HG03196 (cell line): Measurements from ENCODE around the gene NINJ2.

Source experiments
- ATAC-seq: cut with Tn5 transposase; IDR thresholded peaks from one replicate; pipeline ENCODE4 v1.9.1; 2021; ENCODE audit not compliant: unreplicated experiment

NINJ2 gene

GRCh38 chr12:571795-572531 lies 91.3 kb downstream of the NINJ2 start:
- no peak for ATAC-seq

GRCh38 chr12:570921-571794 lies 92.1 kb downstream of the NINJ2 start:
- no peak for ATAC-seq

GRCh38 chr12:570435-570920 lies 92.8 kb downstream of the NINJ2 start:
- no peak for ATAC-seq

- ATAC-seq = no peak
Observed at GRCh38 chr12:569803-570434, 93.3 kb downstream of the NINJ2 start.

- no peak for ATAC-seq
Observed at GRCh38 chr12:569091-569676, 94.1 kb downstream of the NINJ2 start.

- no peak for ATAC-seq
Observed at GRCh38 chr12:568486-568885, 94.8 kb downstream of the NINJ2 start.

DNA sequence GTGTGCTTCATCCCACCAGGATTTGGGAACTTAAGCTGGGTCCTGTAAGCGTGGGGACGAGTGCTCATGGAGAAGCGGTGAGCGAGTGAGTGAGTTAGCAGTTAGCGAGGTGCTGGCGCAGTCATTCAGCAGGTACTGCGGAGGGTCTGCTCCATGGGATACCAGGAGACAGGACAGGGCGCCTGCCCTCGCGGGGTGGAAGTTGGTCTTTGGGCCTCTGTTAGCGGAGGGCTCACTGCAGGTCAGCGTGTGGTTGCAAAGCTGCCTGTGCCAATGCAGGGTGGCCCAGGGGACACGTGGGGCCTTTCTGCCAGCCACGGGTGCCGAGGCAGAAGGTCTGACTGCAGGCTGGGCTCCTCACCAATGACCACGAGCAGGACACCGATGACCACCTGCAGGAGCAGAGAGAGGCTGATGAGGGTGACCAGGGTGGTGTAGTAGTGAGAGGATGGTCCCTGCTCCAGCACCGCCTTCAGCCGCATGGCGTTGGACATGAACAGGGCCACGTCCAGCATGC lies 97.6 kb downstream of the NINJ2 start:
- no peak for ATAC-seq

DNA sequence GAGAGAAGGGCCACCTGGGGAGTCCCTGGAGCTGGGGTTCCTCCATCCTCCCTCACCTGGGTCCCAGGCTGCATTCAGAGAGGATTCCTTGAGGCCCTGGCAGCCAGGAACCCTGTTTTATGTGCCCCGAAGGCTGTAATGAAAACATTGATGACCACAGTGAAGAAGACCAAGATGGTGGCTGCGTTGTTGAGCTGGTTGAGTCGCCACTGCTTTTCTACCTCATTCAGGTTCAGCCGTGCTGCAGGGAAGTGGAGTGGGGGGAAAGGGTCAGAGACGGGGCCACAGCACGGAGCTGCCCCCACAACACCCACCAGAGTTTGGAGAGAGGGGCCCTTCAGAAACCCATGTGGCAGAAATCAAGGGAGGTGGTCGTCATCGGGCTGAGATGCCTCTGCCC lies 98.1 kb downstream of the NINJ2 start:
- ATAC-seq = no peak

DNA sequence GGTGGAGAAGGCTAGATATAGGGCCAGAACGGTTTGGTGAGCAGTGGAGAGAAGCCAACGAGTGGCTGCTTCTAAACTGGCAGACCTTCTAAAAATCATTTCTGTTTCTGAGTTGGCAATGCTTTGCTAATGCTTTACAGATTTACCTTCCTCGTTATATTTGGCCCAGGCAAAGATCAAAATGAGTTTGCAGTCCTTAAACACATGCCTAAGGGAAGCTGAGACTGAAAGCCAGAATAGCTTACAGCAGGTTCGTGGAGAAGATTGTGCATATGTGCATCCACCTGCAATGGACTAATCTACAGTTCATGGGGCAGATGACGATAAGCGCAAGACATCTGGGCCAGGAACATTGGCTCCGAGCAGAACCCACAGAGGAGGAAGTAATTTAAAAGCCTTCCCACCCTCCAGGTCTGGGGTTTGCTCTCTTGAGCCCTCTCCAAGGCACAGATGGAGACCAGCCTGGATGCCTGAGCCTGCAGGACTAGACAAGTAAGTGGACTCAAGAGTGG lies 99.4 kb downstream of the NINJ2 start:
- no peak for ATAC-seq

DNA sequence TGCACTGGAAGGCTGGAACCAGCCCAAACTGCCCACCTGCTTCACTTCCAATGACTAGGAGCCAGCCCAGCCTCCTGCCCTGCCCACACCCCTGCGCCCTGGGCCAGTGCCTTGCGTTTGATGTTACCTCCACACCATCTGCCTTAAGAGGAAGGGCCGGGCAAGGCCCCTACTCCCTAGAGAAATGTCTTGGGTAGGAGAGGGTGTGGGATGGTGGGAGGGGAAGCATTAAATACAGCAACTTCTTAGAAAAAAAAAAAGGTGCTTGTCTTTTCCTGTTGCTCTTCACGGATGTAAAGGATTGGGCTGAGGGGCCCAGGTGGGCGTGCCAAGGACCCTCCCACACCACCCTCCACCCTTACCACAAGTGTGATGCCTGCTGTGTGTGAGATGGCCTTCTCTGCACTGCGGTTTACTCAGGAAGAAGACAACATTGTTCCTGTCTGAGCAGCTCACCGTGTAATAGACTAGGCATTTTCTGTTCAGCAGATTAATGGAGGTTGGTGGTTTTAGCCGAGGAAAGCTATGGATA lies 99.9 kb downstream of the NINJ2 start:
- no peak for ATAC-seq

GRCh38 chr12:562634-563033 lies 100.6 kb downstream of the NINJ2 start:
- ATAC-seq = no peak

GRCh38 chr12:561908-562593 lies 101.2 kb downstream of the NINJ2 start:
- ATAC-seq = no peak

DNA sequence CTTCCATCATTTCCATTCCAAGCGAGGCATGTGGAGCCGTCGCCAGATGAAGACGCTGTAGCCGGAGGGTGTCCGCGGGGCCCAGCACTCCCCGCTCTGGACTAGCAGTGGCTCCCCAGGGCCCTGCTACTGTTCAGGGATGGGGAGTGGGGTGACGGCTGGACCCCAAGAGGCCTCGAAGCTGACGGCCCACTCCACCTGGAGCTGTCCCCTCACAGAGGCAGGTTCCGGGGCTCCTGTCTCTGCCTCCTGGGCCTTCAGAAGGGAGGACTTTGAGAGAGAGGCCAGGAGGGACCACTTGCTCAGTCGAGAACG lies 101.9 kb downstream of the NINJ2 start:
- no peak for ATAC-seq

DNA sequence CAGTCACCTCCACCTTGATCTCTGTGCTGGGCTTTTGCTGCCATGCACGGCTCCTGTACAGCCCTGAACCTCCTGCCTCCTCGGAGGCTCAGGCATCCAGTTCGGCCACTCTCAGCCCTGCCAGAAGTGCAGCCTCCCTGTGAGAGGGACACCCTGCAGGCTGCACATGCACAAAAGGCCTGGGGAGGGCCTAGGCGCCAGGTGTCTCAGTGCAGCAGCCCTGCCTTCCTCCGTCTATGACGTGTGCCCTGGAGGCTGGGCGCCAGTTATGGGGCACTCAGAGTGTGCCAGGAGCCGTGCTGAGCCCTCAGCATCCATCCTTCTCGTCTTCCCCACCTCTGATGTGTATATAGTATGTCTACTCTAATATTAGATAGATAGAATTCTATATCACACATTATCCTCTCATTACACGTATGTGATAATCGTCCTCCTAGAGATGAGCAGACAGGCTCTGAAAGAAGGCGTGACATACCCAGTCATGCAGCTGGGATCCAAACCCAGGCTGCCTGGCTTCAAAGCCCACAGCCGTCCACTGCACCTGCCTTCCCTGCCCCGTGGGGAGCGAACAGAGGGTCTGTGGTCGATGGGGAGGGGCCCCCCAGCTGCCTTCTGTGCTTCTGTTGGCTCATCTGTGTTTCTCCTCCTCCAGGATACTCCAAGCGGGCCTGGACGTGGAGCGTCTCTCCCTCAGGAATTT lies 102.4 kb downstream of the NINJ2 start:
- ATAC-seq = no peak

GRCh38 chr12:559906-560455 lies 103.3 kb downstream of the NINJ2 start:
- ATAC-seq = no peak

DNA sequence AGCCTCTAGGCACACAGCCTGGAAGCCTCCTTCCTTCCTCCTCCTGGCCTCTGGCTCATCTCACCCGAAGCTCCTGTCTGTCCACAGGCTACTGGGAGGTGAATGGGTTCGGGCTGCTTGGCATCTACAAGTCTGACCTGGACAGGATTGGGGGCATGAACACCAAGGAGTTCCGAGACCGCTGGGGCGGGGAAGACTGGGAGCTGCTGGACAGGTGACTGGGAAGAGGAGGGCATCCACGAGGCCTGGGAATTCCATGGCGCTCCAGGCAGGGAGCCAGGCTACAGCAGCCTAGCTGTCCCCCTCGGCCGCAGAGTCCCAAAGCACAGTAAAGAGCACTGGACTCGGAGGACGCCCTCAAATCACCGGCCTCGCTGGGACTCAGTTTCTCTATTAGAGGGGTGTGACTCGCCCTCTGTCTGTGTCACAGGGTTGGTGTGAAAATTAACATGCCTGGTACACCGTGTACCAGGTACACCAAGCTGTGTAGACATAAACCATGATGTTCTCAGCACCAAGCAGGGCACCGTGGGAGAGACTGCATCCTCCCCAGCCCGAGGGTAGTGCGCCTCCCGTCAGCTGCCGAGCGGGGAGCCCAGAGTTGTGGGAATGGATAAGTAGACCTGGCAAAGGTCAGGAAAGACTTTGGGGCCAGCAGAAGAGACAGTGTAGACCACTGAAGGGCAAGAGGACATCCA lies 103.9 kb downstream of the NINJ2 start:
- ATAC-seq = no peak

DNA sequence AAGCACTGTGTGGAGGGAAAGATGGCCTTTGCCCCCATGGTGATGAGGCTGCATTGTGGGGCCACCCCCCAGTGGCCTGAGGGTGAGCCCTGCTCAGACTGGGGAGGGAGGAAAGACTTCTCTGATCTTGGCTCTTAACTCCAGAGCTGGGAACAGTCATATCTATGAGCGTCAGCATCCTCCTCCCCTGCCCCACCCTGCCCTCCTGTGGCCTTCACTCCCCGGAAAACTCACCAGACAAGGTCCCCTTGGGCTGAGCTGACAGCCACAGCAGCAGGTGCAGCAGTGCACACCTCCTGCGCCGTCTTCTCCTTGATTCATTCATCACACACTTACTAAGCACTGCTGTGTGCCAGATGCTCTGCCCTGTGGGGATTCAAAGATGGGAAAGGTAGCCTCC lies 104.7 kb downstream of the NINJ2 start:
- ATAC-seq = no peak

- ATAC-seq = no peak
Observed at GRCh38 chr12:556498-556897, 106.7 kb downstream of the NINJ2 start.

DNA sequence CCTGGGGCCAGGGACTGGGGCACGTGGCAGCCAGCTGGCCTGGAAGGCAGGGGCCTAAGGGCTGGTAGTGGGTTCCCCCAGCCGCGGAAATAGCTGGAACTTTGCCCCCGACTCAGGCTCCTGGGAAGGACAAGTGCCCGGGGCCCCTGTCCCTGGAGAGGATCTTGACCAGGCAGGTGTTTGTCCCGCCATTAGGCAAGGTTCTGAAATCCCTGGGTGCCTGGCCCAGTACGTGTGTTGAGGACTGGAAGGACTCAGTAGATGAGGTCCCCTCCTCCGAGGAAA lies 109.3 kb downstream of the NINJ2 start:
- no peak for ATAC-seq
